ENCODE measurements around the gene ZNF682.
"Not testable (repeated sequence)": the region's sequence is repeated elsewhere in the genome, so short reads cannot be mapped to it uniquely, and the experiment has no call there.

DNA sequence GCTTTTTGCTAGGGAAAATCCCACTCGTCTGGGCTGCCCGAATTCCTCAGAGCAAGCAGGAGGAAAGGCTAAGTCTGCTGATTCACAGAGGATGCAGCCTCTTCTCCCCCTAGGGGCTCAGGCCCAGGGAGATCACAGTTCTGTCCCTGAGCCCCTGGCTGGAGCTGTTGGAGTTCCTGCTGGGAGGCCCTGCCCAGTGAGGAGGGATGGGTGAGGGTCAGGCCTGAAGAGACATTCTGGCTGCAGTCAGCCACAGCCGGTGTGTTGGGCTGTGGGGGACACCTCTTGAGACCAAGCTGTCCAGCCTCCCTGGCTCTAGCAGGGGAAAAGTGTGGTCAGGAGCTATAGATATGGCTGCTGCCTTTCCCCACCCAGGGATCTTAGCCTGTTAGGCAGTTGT, 73.2 kb downstream of the ZNF682 start:
- TF ChIP-seq CTCF (IDR thresholded peaks at IDR 0.05); ZFX (IDR thresholded peaks at IDR 0.05; ENCODE audit: borderline replicate concordance): not testable (repeated sequence)

Data from 22Rv1 (cell line).